ENCODE data around the gene PARD3.
"Not testable (repeated sequence)": the region's sequence is repeated elsewhere in the genome, so short reads cannot be mapped to it uniquely, and the experiment has no call there.

Gene PARD3

DNA sequence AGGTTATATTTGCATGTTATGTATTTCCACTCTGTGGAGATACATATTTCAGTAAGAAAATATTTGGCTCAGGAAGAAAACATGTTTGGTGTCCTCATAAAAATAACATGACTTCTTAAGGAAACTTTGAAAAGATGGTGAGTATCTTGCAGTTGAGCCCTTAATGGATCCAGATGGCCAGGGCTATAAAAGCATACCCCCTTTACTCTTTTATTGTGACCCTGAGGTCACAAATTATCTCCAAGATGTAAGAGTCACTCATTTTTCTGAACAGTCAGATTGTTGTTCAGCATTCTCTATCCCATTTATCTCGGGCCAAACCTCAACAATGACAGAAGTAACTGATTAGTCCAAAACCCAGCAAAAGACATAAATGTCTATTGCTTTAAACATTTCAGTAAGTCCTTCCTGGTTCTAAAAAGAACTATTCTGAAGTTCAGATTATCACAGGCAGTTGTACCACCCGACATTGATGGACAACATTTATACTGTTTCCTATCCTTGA, 539.4 kb downstream of the PARD3 start:
- Mint-ChIP-seq H3K27me3 (peaks cover 7% of the 10 kb centered on the region), H3K4me3 (no peak overlapping the region), H3K27ac (no peak overlapping the region), H3K9me3 (ENCODE audit: low read depth) (peaks cover 3% of the 10 kb centered on the region), H3K36me3 (no peaks in the 10 kb centered on the region), H3K4me1 (ENCODE audit: low read depth) (peaks cover 2% of the 10 kb centered on the region)

- no peak overlapping the region for H3K4me3 Mint-ChIP-seq
- H3K9me3 Mint-ChIP-seq (ENCODE audit: low read depth): peaks cover 3% of the 10 kb centered on the region
- H3K27me3 Mint-ChIP-seq: peaks cover 5% of the 10 kb centered on the region
- no peaks in the 10 kb centered on the region for H3K36me3 Mint-ChIP-seq
- no peak overlapping the region for H3K27ac Mint-ChIP-seq
- no peaks in the 10 kb centered on the region for H3K4me1 Mint-ChIP-seq (ENCODE audit: low read depth)
These were observed 540.2 kb downstream of the PARD3 start for GRCh38 chr10:34274906-34275305.

DNA sequence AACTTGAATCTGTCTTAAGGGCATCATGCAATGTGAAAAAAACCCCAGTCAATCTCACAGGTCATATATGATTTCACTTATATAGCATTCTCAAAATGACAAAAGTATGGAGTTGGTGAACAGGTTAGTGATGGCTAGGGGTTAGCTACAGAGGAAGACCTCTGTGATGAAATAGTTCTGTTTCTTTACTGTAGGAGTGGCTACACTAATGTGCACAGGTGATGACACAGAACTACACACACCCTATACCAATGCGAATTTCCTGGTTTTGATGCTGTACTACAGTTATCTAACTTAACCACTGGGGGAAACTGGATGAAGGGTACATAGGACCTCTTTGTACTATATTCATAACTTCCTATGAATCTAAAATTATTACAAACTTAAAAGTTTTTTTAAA, 541.8 kb downstream of the PARD3 start:
- Mint-ChIP-seq H3K4me1 (ENCODE audit: low read depth) (no peaks in the 10 kb centered on the region), H3K36me3 (no peaks in the 10 kb centered on the region), H3K27ac (no peak overlapping the region), H3K27me3 (peaks cover 1% of the 10 kb centered on the region), H3K4me3 (no peak overlapping the region), H3K9me3 (ENCODE audit: low read depth) (peaks cover 3% of the 10 kb centered on the region)

DNA sequence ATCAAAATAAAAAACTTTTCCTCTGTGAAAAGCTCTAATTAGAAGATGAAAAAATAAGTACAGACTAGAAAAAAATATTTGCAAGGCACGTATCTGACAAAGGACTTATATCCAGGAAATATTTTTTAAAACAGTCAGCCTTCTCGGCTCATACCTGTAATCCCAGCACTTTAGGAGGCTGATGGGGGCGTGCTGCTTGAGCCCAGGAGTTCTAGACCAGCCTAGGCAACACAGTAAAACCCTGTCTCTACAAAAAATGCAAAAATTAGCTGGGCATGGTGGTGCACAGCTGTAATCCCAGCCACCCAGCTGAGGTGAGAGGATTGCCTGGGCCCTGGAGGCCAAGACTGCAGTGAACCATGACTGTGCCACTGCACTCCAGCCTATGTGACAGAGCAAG, 542.8 kb downstream of the PARD3 start:
- Mint-ChIP-seq H3K27me3 (peaks cover 1% of the 10 kb centered on the region), H3K36me3 (no peaks in the 10 kb centered on the region), H3K4me3 (no peak overlapping the region), H3K4me1 (ENCODE audit: low read depth) (no peaks in the 10 kb centered on the region), H3K27ac (no peak overlapping the region), H3K9me3 (ENCODE audit: low read depth) (peaks cover 8% of the 10 kb centered on the region)

GRCh38 chr10:34268410-34268809, 546.7 kb downstream of the PARD3 start:
- not testable (repeated sequence) for H3K9me3 Mint-ChIP-seq (ENCODE audit: low read depth); H3K27me3 Mint-ChIP-seq; H3K4me3 Mint-ChIP-seq; H3K4me1 Mint-ChIP-seq (ENCODE audit: low read depth); H3K27ac Mint-ChIP-seq; H3K36me3 Mint-ChIP-seq

- Mint-ChIP-seq H3K4me1 (ENCODE audit: low read depth) (no peaks in the 10 kb centered on the region), H3K27ac (no peak overlapping the region), H3K27me3 (peaks cover 1% of the 10 kb centered on the region), H3K36me3 (no peaks in the 10 kb centered on the region), H3K9me3 (ENCODE audit: low read depth) (peaks cover 4% of the 10 kb centered on the region), H3K4me3 (no peak overlapping the region)
These were observed 552.1 kb downstream of the PARD3 start for GRCh38 chr10:34262985-34263384.

DNA sequence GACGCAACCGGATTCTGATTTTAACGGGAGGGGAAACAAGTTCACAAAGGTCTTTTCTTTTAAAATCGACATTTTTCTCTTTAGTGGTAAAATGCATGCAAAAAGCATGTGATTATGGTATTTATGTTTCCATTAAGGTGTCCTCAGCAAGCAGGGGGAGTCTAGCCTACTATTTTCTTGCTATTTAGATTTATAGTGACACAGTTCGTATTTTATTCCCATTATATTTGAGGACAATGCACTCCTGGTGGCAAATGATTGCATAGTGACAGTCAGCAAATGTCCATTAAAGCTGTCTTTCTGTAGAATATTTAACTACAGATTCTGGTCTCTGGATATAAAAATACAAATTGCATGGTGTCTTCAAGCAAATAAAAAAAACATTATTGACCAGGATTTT, 554.2 kb downstream of the PARD3 start:
- Mint-ChIP-seq H3K27ac (no peak overlapping the region), H3K4me3 (no peak overlapping the region), H3K9me3 (ENCODE audit: low read depth) (no peaks in the 10 kb centered on the region), H3K4me1 (ENCODE audit: low read depth) (no peaks in the 10 kb centered on the region), H3K27me3 (no peaks in the 10 kb centered on the region), H3K36me3 (no peaks in the 10 kb centered on the region)

DNA sequence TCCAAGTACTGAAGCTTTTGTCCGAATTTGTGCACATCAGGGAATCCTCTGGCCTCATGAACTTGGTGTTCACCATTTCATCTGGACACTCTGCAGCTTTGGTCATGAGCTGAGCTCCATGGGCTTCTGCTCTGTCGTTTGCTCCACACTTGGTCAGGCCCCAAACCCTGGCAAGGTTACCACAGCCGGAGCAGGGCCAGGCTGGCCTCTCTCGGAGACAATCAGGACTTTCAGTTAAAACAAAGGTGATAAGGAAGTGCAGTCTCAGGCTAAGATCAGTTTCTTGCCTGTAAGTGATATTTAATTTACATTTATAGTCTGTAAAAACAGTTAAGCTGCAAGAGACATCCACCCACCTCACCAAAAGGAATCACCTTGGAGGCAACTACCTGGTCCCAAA, 558.9 kb downstream of the PARD3 start:
- Mint-ChIP-seq H3K4me1 (ENCODE audit: low read depth) (peaks cover 3% of the 10 kb centered on the region), H3K27ac (no peak overlapping the region), H3K27me3 (no peaks in the 10 kb centered on the region), H3K36me3 (no peaks in the 10 kb centered on the region), H3K4me3 (no peak overlapping the region), H3K9me3 (ENCODE audit: low read depth) (no peaks in the 10 kb centered on the region)

GRCh38 chr10:34255035-34255434, 560.1 kb downstream of the PARD3 start:
- Mint-ChIP-seq H3K27me3 (no peaks in the 10 kb centered on the region), H3K27ac (no peak overlapping the region), H3K36me3 (no peaks in the 10 kb centered on the region), H3K4me1 (ENCODE audit: low read depth) (peaks cover 8% of the 10 kb centered on the region), H3K4me3 (no peak overlapping the region), H3K9me3 (ENCODE audit: low read depth) (no peaks in the 10 kb centered on the region)

GRCh38 chr10:34254596-34254995, 560.5 kb downstream of the PARD3 start:
- H3K4me1 Mint-ChIP-seq (ENCODE audit: low read depth): peaks cover 8% of the 10 kb centered on the region
- no peak overlapping the region for H3K4me3 Mint-ChIP-seq
- H3K36me3 Mint-ChIP-seq: no peaks in the 10 kb centered on the region
- no peak overlapping the region for H3K27ac Mint-ChIP-seq
- no peaks in the 10 kb centered on the region for H3K27me3 Mint-ChIP-seq
- H3K9me3 Mint-ChIP-seq (ENCODE audit: low read depth): no peaks in the 10 kb centered on the region

- no peak overlapping the region for H3K27ac Mint-ChIP-seq
- no peak overlapping the region for H3K4me3 Mint-ChIP-seq
- no peaks in the 10 kb centered on the region for H3K9me3 Mint-ChIP-seq (ENCODE audit: low read depth)
- H3K27me3 Mint-ChIP-seq: no peaks in the 10 kb centered on the region
- H3K36me3 Mint-ChIP-seq: no peaks in the 10 kb centered on the region
- H3K4me1 Mint-ChIP-seq (ENCODE audit: low read depth): peaks cover 8% of the 10 kb centered on the region
These were observed 563.0 kb downstream of the PARD3 start for GRCh38 chr10:34252111-34252510.

DNA sequence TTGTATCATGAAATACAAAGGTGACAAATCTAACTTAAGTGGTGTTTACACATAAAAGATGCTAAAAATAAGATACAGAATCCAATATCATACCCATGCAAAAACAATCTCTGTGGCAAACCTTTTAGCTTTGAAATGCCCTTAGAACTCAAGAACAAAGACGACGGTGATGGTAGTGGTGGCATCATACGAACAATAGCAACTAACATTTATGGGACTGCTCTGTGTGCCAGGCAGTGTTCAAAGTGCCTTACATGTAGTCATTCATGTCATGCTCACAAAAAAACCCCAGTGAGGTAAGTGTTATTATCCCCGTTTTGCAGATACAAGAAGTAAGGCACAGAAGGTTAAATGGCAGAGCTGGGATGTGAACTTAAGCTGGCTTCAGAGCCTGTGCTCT, 563.9 kb downstream of the PARD3 start:
- Mint-ChIP-seq H3K36me3 (no peaks in the 10 kb centered on the region), H3K27ac (no peak overlapping the region), H3K4me3 (no peak overlapping the region), H3K9me3 (ENCODE audit: low read depth) (no peaks in the 10 kb centered on the region), H3K4me1 (ENCODE audit: low read depth) (peaks cover 8% of the 10 kb centered on the region), H3K27me3 (no peaks in the 10 kb centered on the region)

GRCh38 chr10:34250722-34251121, 564.4 kb downstream of the PARD3 start:
- Mint-ChIP-seq H3K4me1 (ENCODE audit: low read depth) (peaks cover 8% of the 10 kb centered on the region), H3K27ac (no peak overlapping the region), H3K4me3 (no peak overlapping the region), H3K27me3 (no peaks in the 10 kb centered on the region), H3K9me3 (ENCODE audit: low read depth) (no peaks in the 10 kb centered on the region), H3K36me3 (no peaks in the 10 kb centered on the region)

DNA sequence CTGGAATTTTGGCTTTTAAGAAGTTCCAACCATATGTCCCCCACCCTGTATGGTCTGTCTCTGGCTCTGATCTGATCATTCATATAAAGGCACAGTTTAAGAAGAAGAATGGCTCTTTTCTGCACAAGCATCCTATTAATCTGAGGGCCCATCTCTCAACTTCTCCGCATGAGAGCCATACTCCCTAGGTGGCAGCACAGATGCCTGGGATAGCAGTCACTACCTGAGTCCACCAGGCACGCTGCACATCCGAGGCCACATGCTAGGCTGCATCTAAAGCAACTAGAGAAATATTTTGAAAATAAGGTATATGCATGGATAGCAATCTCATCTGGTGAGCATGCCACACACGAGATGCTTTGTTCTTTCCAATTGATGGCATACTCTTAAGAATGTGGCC, 565.5 kb downstream of the PARD3 start:
- H3K27ac Mint-ChIP-seq: no peak overlapping the region
- no peaks in the 10 kb centered on the region for H3K27me3 Mint-ChIP-seq
- no peaks in the 10 kb centered on the region for H3K36me3 Mint-ChIP-seq
- H3K4me3 Mint-ChIP-seq: no peak overlapping the region
- no peaks in the 10 kb centered on the region for H3K9me3 Mint-ChIP-seq (ENCODE audit: low read depth)
- peaks cover 8% of the 10 kb centered on the region for H3K4me1 Mint-ChIP-seq (ENCODE audit: low read depth)

- Mint-ChIP-seq H3K9me3 (ENCODE audit: low read depth) (no peaks in the 10 kb centered on the region), H3K4me1 (ENCODE audit: low read depth) (peaks cover 8% of the 10 kb centered on the region), H3K27ac (no peak overlapping the region), H3K27me3 (no peaks in the 10 kb centered on the region), H3K4me3 (no peak overlapping the region), H3K36me3 (no peaks in the 10 kb centered on the region)
These were observed 567.5 kb downstream of the PARD3 start for GRCh38 chr10:34247560-34247959.

- H3K36me3 Mint-ChIP-seq: no peaks in the 10 kb centered on the region
- H3K4me3 Mint-ChIP-seq: no peak overlapping the region
- H3K27me3 Mint-ChIP-seq: no peaks in the 10 kb centered on the region
- H3K9me3 Mint-ChIP-seq (ENCODE audit: low read depth): no peaks in the 10 kb centered on the region
- no peaks in the 10 kb centered on the region for H3K4me1 Mint-ChIP-seq (ENCODE audit: low read depth)
- no peak overlapping the region for H3K27ac Mint-ChIP-seq
These were observed 570.2 kb downstream of the PARD3 start for GRCh38 chr10:34244756-34245484.
